SKM-1 (cell line): ENCODE measurements around the gene ATP13A2.
"Not testable (repeated sequence)": the region's sequence is repeated elsewhere in the genome, so short reads cannot be mapped to it uniquely, and the experiment has no call there.

ENCODE experiments used
- DNase-seq: peaks from one replicate; lab custom pipeline; 2025; ENCODE audit not compliant: unreplicated experiment; lab: John Stamatoyannopoulos, UW

ATP13A2 gene

GRCh38 chr1:16965486-16966067 is 46.2 kb downstream of the ATP13A2 start:
- DNase-seq = no peak

- not testable (repeated sequence) for DNase-seq
Observed at GRCh38 chr1:16964169-16964568, 47.6 kb downstream of the ATP13A2 start.

GRCh38 chr1:16961297-16962133 is 50.2 kb downstream of the ATP13A2 start:
- DNase-seq = no peak

GRCh38 chr1:16960560-16961296 is 51.0 kb downstream of the ATP13A2 start:
- DNase-seq = peak; percentile 28

GRCh38 chr1:16958475-16958874 is 53.3 kb downstream of the ATP13A2 start:
- no peak for DNase-seq

- DNase-seq = no peak
Observed at GRCh38 chr1:16957731-16958130, 54.0 kb downstream of the ATP13A2 start.

GRCh38 chr1:16956775-16957174 is 55.0 kb downstream of the ATP13A2 start:
- DNase-seq = no peak

- no peak for DNase-seq
Observed at GRCh38 chr1:16955186-16955585, 56.5 kb downstream of the ATP13A2 start.

- DNase-seq = no peak
Observed at GRCh38 chr1:16954579-16954978, 57.1 kb downstream of the ATP13A2 start.

- DNase-seq = not testable (repeated sequence)
Observed at GRCh38 chr1:16952376-16952775, 59.4 kb downstream of the ATP13A2 start.

- DNase-seq = not testable (repeated sequence)
Observed at GRCh38 chr1:16949026-16949425, 62.7 kb downstream of the ATP13A2 start.

- not testable (repeated sequence) for DNase-seq
Observed at GRCh38 chr1:16948282-16948891, 63.3 kb downstream of the ATP13A2 start.

- DNase-seq = no peak
Observed at GRCh38 chr1:16946646-16947045, 65.1 kb downstream of the ATP13A2 start.

- not testable (repeated sequence) for DNase-seq
Observed at GRCh38 chr1:16946185-16946584, 65.5 kb downstream of the ATP13A2 start.

GRCh38 chr1:16945512-16945911 is 66.2 kb downstream of the ATP13A2 start:
- DNase-seq = not testable (repeated sequence)

GRCh38 chr1:16944038-16944437 is 67.7 kb downstream of the ATP13A2 start:
- no peak for DNase-seq

GRCh38 chr1:16939386-16940180 is 72.1 kb downstream of the ATP13A2 start:
- not testable (repeated sequence) for DNase-seq

- DNase-seq = no peak
Observed at GRCh38 chr1:16938351-16939321, 73.1 kb downstream of the ATP13A2 start.

- DNase-seq = not testable (repeated sequence)
Observed at GRCh38 chr1:16936580-16936979, 75.1 kb downstream of the ATP13A2 start.
